ENCODE measurements around the gene GIPC1.

DNA sequence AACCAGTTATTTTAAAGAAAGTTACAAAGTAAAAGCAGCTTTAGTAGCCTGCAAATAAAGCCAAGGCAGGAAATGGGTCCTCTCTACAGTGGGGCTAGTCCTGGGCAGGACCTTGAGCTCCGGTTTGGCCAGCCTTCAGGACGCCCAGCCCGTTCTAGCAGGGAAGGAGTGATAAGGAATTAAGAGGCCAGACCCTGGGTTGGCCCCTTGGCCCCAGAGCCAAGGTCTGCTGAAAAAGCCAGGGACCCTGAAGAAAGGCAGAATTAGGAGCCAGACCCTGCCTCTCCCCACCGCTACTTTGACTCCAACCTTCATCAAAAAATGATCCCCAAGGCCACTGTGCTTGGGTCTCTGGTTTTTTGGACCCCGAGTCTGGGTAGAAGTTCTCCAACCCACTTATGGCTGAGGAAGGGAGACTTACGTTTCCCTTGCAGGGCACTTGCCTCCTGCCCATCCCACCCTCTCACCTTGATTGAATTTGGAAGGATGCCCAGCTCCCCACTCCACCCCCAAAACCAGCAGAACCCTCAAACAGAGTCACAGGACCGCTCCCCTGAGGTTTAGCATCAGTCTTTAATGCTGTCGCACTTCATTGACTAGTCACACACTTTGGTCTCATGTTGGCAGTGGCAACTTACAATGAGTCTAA, 18.4 kb upstream of the GIPC1 start:
- no peak for TF ChIP-seq MYC (IDR thresholded peaks at IDR 0.05; ENCODE audit: borderline replicate concordance, low read length)
- TF ChIP-seq, protein P1, sequence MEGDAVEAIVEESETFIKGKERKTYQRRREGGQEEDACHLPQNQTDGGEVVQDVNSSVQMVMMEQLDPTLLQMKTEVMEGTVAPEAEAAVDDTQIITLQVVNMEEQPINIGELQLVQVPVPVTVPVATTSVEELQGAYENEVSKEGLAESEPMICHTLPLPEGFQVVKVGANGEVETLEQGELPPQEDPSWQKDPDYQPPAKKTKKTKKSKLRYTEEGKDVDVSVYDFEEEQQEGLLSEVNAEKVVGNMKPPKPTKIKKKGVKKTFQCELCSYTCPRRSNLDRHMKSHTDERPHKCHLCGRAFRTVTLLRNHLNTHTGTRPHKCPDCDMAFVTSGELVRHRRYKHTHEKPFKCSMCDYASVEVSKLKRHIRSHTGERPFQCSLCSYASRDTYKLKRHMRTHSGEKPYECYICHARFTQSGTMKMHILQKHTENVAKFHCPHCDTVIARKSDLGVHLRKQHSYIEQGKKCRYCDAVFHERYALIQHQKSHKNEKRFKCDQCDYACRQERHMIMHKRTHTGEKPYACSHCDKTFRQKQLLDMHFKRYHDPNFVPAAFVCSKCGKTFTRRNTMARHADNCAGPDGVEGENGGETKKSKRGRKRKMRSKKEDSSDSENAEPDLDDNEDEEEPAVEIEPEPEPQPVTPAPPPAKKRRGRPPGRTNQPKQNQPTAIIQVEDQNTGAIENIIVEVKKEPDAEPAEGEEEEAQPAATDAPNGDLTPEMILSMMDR (IDR thresholded peaks at IDR 0.05): no peak
- no peak for TF ChIP-seq JUN (IDR thresholded peaks at IDR 0.05)
- TF ChIP-seq RARB (CRISPR knock-in tag; IDR thresholded peaks at IDR 0.05): no peak
- TF ChIP-seq, protein P2, sequence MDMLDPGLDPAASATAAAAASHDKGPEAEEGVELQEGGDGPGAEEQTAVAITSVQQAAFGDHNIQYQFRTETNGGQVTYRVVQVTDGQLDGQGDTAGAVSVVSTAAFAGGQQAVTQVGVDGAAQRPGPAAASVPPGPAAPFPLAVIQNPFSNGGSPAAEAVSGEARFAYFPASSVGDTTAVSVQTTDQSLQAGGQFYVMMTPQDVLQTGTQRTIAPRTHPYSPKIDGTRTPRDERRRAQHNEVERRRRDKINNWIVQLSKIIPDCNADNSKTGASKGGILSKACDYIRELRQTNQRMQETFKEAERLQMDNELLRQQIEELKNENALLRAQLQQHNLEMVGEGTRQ (IDR thresholded peaks at IDR 0.05): no peak
- TF ChIP-seq POLR2A (IDR thresholded peaks at IDR 0.05; ENCODE audit: low read length): no peak

Data from A549 (cell line).